ENCODE results near the gene EIF2S2. TPM values are rescaled to one million over a fixed set of nuclear protein-coding genes. Genes with fewer than 3 reads are reported as not detected.

Gene EIF2S2
- total and polyA plus RNA-seq, 12 donors = 22.2 to 67.7 (median 41.1) TPM

DNA sequence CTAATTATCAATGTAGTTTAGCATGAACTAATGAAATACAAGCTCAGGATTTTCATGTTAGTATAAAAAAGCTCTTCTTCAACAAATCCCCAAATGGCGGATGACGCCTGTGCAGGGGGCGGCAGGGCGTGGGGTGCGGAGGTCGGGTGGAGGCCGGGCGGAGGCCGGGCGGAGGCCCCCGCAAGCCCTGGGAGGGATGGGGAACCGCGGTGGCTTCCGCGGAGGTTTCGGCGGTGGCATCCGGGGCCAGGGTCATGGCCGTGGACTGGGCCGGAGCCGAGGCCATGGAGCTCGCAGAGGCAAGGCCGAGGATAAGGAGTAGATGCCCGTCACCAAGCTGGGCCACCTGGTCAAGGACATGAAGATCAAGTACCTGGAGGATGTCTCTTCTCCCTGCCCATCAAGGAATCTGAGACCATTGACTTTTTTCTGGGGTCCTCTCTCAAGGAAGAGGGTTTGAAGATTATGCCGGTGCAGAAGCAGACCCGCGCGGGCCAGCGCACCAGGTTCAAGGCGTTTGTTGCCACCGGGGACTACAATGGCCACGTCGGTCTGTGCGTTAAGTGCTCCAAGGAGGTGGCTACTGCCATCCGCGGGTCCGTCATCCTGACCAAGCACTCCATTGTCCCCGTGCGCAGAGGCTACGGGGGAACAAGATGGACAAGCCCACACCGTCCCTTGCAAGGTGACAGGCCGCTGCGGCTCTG lies 10.4 kb upstream of the EIF2S2 start:
- Histone ChIP-seq H3K4me1 (no peaks in the 10 kb centered on the region), H3K36me3 (no peaks in the 10 kb centered on the region), H3K27me3 (no peaks in the 10 kb centered on the region), H3K27ac (no peak overlapping the region), H3K9me3 (no peaks in the 10 kb centered on the region), H3K4me3 (no peak overlapping the region)
- TF ChIP-seq, protein P1, sequence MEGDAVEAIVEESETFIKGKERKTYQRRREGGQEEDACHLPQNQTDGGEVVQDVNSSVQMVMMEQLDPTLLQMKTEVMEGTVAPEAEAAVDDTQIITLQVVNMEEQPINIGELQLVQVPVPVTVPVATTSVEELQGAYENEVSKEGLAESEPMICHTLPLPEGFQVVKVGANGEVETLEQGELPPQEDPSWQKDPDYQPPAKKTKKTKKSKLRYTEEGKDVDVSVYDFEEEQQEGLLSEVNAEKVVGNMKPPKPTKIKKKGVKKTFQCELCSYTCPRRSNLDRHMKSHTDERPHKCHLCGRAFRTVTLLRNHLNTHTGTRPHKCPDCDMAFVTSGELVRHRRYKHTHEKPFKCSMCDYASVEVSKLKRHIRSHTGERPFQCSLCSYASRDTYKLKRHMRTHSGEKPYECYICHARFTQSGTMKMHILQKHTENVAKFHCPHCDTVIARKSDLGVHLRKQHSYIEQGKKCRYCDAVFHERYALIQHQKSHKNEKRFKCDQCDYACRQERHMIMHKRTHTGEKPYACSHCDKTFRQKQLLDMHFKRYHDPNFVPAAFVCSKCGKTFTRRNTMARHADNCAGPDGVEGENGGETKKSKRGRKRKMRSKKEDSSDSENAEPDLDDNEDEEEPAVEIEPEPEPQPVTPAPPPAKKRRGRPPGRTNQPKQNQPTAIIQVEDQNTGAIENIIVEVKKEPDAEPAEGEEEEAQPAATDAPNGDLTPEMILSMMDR (IDR thresholded peaks at IDR 0.05) = no peak
- DNase-seq (no peak), ATAC-seq (no peak)
- intact Hi-C loops (cut with DNase I) = loop anchor here in 7 of 10 donors (5.0 to 10.0 kb wide), 5 partner anchors 45 to 258 kb away; no protein-coding TSS in a partner anchor
- 95% methylated on average over 43 of the region's 43 CpGs for WGBS, 2 donors

DNA sequence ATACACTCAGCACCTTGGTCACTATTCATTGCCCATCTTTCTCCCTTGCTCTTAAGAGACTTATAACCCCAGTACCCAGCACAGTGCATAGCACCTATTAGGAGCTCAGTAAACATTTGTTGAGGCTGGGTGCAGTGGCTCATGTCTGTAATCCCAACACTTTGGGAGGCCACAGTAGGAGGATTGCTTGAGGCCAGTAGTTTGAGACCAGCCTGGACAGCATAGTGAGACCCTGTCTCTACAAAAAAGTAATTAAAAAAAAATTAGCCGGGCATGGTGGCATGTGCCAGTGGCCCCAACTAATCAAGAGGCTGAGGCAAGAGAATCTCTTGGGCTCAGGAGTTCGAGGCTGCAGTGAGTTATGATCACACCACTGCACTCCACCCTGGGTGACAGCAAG lies 8.2 kb upstream of the EIF2S2 start:
- H3K36me3 ChIP-seq = no peaks in the 10 kb centered on the region
- TF ChIP-seq, protein P1 (IDR thresholded peaks at IDR 0.05) = no peak
- no peak overlapping the region for H3K4me3 ChIP-seq
- ATAC-seq (no peak), DNase-seq (no peak)
- 93 to 96% methylated on average over 2 of the region's 2 CpGs for WGBS, 2 donors
- H3K27me3 ChIP-seq = no peaks in the 10 kb centered on the region
- H3K9me3 ChIP-seq = no peaks in the 10 kb centered on the region
- intact Hi-C loops (cut with DNase I) = loop anchor here in 7 of 10 donors (5.0 to 10.0 kb wide), 5 partner anchors 43 to 255 kb away; no protein-coding TSS in a partner anchor
- H3K27ac ChIP-seq = no peak overlapping the region
- H3K4me1 ChIP-seq = no peaks in the 10 kb centered on the region

DNA sequence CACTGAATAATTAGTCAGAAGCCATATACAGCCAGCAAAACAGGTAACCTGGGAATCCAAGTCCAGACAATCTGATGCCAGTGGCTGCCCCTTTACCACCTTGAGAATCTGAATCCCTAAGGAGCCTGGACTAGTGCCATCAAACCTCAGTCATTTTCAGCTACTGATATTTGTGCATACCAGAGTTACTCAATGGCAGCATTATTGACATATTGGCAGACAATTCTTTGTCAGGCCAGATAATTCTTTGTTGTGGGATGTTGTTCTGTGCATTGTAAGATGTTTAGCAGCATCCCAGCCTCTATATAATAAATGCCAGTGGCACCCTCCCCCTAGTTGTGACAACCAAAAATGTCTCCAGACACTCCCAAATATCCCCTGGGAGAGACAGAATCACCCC lies 3.2 kb upstream of the EIF2S2 start:
- no peak for ATAC-seq
- H3K4me3 ChIP-seq = no peak overlapping the region
- H3K27ac ChIP-seq = no peak overlapping the region
- no peak for DNase-seq
- intact Hi-C loops (cut with DNase I) = no loop called here
- H3K4me1 ChIP-seq = peaks cover 2 to 18% (median 14%) of the 10 kb centered on the region in 9 donors
- no peaks in the 10 kb centered on the region for H3K27me3 ChIP-seq
- H3K9me3 ChIP-seq = no peaks in the 10 kb centered on the region
- TF ChIP-seq, protein P1 (IDR thresholded peaks at IDR 0.05) = no peak
- H3K36me3 ChIP-seq = no peaks in the 10 kb centered on the region

DNA sequence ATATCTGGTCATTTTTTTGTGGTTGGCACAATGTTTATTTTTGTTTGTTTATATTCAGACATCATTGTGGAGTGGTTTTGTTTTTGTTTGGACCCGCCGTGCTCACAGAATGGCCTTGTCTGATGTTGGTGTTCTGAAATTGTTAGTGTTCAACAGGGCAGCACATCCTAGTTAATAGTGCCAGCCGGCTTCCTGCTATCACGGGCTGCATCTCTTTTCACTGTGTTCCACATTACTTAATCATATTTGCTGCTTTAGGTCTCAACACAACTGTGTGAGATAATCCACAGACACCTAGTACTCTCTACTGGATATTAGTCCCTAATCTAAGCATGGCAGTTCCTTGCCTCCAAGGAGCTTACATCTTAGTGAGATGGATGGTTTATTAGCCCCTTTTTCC lies 2.8 kb upstream of the EIF2S2 start:
- Histone ChIP-seq H3K9me3 (no peaks in the 10 kb centered on the region), H3K27ac (no peak overlapping the region), H3K36me3 (peaks cover 0 to 2% (median 0%) of the 10 kb centered on the region in 9 donors), H3K4me1 (peaks cover 4 to 22% (median 18%) of the 10 kb centered on the region in 9 donors), H3K4me3 (no peak overlapping the region), H3K27me3 (no peaks in the 10 kb centered on the region)
- DNase-seq (no peak), ATAC-seq (no peak)
- 90 to 91% methylated on average over 4 of the region's 4 CpGs for WGBS, 2 donors
- intact Hi-C loops (cut with DNase I) = loop anchor here in 1 of 10 donors (5.0 kb wide), 1 partner anchor 123 kb away; the partner anchor contains the start of gene RALY
- TF ChIP-seq, protein P1 (IDR thresholded peaks at IDR 0.05) = no peak
